ENCODE results near the gene IFRD2. TPM values are rescaled to one million over a fixed set of nuclear protein-coding genes. Genes with fewer than 3 reads are reported as not detected.

IFRD2 gene
- total and polyA plus RNA-seq, 2 of the 13 experiments (the other 11 are each of a cell fraction or from before 2014, with no cell fraction given) = 32.8 to 96.1 TPM

DNA sequence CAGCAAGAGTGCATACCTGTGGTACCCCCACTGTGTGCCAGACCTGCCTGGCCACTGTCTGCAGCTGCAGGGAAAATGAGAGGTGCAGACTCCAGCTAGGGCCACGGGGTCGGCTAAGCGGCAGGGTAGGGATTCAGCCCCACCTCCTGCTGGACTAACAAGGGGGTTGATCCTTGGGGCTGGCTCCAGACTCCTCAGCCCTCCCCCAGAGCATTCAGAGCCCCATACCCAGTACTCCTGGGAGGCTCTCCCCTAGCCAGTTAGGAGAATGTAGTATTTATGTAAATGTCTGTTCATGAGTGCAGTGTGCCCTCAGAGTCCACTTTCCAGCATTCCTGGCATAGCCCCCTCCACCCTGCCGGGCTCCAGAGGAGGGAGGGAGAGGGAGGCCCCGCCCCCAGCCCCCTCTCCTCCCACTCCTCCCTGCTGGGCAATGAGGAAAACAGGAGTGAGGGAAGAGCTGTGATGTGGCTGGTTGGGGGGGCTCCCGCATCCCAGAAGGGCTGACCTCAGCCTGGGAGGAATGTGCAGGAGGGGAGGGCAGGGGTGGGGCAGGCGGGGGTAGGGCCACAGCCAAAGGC lies 27.8 kb downstream of the IFRD2 start (continued):
- TF ChIP-seq, protein P1, sequence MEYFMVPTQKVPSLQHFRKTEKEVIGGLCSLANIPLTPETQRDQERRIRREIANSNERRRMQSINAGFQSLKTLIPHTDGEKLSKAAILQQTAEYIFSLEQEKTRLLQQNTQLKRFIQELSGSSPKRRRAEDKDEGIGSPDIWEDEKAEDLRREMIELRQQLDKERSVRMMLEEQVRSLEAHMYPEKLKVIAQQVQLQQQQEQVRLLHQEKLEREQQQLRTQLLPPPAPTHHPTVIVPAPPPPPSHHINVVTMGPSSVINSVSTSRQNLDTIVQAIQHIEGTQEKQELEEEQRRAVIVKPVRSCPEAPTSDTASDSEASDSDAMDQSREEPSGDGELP (IDR thresholded peaks at IDR 0.05; ENCODE audit: borderline replicate concordance, low read depth) = peak; percentile 59; the same call in 1 of the 2 replicates
- TF ChIP-seq POLR2AphosphoS2 (IDR thresholded peaks at IDR 0.05; ENCODE audit: low read depth, low read length) (no peak), HMG20A (CRISPR knock-in tag; IDR thresholded peaks at IDR 0.05; ENCODE audit: borderline replicate concordance) (peak; percentile 45; the same call in 1 of the 2 replicates), KLF9 (CRISPR knock-in tag; IDR thresholded peaks at IDR 0.05; ENCODE audit: low read depth) (0 out of 2 replicates have a peak, but pooled peaks have one; percentile 34), GABPB1 (CRISPR knock-in tag; IDR thresholded peaks at IDR 0.05) (peak; percentile 44; the same call in 1 of the 2 replicates), HNRNPL (IDR thresholded peaks at IDR 0.05; ENCODE audit: low read depth, low read length) (peak; percentile 72; the same call in 1 of the 2 replicates)
- TF ChIP-seq, protein P2, sequence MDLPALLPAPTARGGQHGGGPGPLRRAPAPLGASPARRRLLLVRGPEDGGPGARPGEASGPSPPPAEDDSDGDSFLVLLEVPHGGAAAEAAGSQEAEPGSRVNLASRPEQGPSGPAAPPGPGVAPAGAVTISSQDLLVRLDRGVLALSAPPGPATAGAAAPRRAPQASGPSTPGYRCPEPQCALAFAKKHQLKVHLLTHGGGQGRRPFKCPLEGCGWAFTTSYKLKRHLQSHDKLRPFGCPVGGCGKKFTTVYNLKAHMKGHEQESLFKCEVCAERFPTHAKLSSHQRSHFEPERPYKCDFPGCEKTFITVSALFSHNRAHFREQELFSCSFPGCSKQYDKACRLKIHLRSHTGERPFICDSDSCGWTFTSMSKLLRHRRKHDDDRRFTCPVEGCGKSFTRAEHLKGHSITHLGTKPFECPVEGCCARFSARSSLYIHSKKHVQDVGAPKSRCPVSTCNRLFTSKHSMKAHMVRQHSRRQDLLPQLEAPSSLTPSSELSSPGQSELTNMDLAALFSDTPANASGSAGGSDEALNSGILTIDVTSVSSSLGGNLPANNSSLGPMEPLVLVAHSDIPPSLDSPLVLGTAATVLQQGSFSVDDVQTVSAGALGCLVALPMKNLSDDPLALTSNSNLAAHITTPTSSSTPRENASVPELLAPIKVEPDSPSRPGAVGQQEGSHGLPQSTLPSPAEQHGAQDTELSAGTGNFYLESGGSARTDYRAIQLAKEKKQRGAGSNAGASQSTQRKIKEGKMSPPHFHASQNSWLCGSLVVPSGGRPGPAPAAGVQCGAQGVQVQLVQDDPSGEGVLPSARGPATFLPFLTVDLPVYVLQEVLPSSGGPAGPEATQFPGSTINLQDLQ (CRISPR knock-in tag; IDR thresholded peaks at IDR 0.05) = 0 out of 2 replicates have a peak, but pooled peaks have one; percentile 19

Measured in HepG2 (cell line).